Body of pancreas (tissue), 4 donors: ENCODE results near the gene FOXP3. TPM values are rescaled to one million over a fixed set of nuclear protein-coding genes. Genes with fewer than 3 reads are reported as not detected.

Experiments used
- ATAC-seq: fragments of 150-250 bp; one replicate; pipeline ENCODE4 v1.9.1; 2016
- DNase-seq, 4 donors: peaks; one replicate each; pipeline ENCODE4 v3.0.0-alpha.2; 2019
- H3K27ac ChIP-seq, 4 donors: fragments of 200-600 bp; sonication (generic); 1 replicate in 3 of 4; 2 replicates in 1 of 4; pipeline versions ENCODE4 v1.5.1 to v1.6.1; 2016 to 2019; ENCODE audit warnings: mild to moderate bottlenecking in 1 of 4, mixed read lengths in 1 of 4, moderate library complexity in 1 of 4
- H3K27me3 ChIP-seq, 2 donors: fragments of 200-600 bp; sonication (generic); one replicate each; pipeline ENCODE4 v1.6.0; 2016; ENCODE audit warnings: mild to moderate bottlenecking in 1 of 2
- H3K36me3 ChIP-seq, 2 donors: fragments of 200-600 bp; sonication (generic); replicated peaks in 1 of 2; 2 replicates each; pipeline ENCODE4 v1.5.1; 2016; ENCODE audit warnings: low read depth in 2 of 2; ENCODE audit not compliant: insufficient read depth in 1 of 2
- H3K4me1 ChIP-seq: fragments of 200-600 bp; sonication (generic); one replicate; pipeline ENCODE4 v1.6.0; 2016
- H3K4me3 ChIP-seq, 2 donors: fragments of 200-600 bp; sonication (generic); 1 replicate in 1 of 2; 2 replicates in 1 of 2; pipeline ENCODE4 v1.5.1; 2016 to 2019
- H3K9me3 ChIP-seq, 3 donors: fragments of 200-600 bp; sonication (generic); 1 replicate in 2 of 3; 2 replicates in 1 of 3; pipeline ENCODE4 v1.5.1; 2016
- CTCF ChIP-seq, 7 experiments: fragments of 450-650 bp in 4 of 7; fragments of 200-600 bp in 3 of 7; sonication (generic) in 3 of 7; IDR thresholded peaks; one replicate each; pipeline ENCODE4 v1.5.1; 2016 to 2019; ENCODE audit warnings: antibody characterized with exemption in 7 of 7
- POLR2A ChIP-seq, 3 donors: fragments of 450-650 bp; IDR thresholded peaks; one replicate each; pipeline ENCODE4 v1.6.1; 2016; ENCODE audit warnings: antibody characterized with exemption in 3 of 3, mild to moderate bottlenecking in 2 of 3
- whole genome bisulfite sequencing, 2 donors: methylation state at CpG; one replicate each; pipeline ENCODE4 v1.1.5; 2017; 5-methylcytosine and 5-hydroxymethylcytosine counted together
- intact Hi-C: fragments of 100-400 bp; cut with DNase I; formaldehyde crosslinking; loops from one replicate; pipeline ENCODE4 v1.15.1; 2023
- total RNA-seq, 2 donors: library from RNA; depleted of rRNA; stranded (reverse); fragments of >200 nt; gene quantifications; one replicate each; pipeline ENCODE4 v1.1.0, GENCODE V29; 2016

Gene FOXP3
- total RNA-seq, 2 donors from 2014 or later, result not detected

GRCh38 chrX:49257074-49257790 lies 7.3 kb downstream of the FOXP3 start:
- no peak overlapping the region for H3K27ac ChIP-seq
- WGBS, 2 donors, result 66% methylated on average over 8 of the region's 14 CpGs; no CpG with 5 or more reads in 1 of the 2 donors
- TF ChIP-seq POLR2A (IDR thresholded peaks at IDR 0.05) (no peak), CTCF (IDR thresholded peaks at IDR 0.05) (no peak)
- H3K36me3 ChIP-seq, result no peaks in the 10 kb centered on the region
- no peak overlapping the region for H3K4me3 ChIP-seq
- ATAC-seq (no peak), DNase-seq (no peak)
- H3K9me3 ChIP-seq, result no peaks in the 10 kb centered on the region
- intact Hi-C loops, result no loop called here
- H3K27me3 ChIP-seq, result no peaks in the 10 kb centered on the region
- H3K4me1 ChIP-seq, result no peaks in the 10 kb centered on the region

- intact Hi-C loops, result no loop called here
- Histone ChIP-seq H3K27me3 (no peaks in the 10 kb centered on the region), H3K27ac (no peak overlapping the region), H3K36me3 (no peaks in the 10 kb centered on the region), H3K4me1 (no peaks in the 10 kb centered on the region), H3K9me3 (no peaks in the 10 kb centered on the region), H3K4me3 (no peak overlapping the region)
- no peak for TF ChIP-seq POLR2A (IDR thresholded peaks at IDR 0.05)
- 55 to 67% methylated on average over 3 of the region's 9 CpGs for WGBS, 2 donors
- DNase-seq, result no peak
- no peak for ATAC-seq
These were observed 8.1 kb downstream of the FOXP3 start for GRCh38 chrX:49256268-49256995.

DNA sequence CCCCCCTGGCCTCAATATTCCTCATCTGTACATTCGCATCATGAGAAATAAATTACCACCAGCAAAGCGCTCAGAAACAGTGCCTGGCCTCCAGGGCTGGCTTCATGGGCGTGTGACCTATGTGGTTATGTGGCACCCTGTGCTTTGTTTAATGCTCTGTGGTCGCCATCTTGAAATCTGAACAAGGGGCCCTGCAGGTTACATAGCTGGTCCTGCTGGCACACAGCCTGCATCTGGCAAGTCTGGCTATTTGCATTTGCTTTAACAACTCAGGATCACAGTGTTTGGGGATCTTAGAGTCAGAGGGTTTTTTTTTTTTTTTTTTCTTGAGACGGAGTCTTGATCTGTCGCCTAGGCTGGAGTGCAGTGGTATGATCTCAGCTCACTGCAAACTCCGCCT lies 9.9 kb downstream of the FOXP3 start:
- Histone ChIP-seq H3K4me3 (no peak overlapping the region), H3K27ac (no peak overlapping the region), H3K36me3 (no peaks in the 10 kb centered on the region), H3K27me3 (no peaks in the 10 kb centered on the region), H3K4me1 (no peaks in the 10 kb centered on the region), H3K9me3 (no peaks in the 10 kb centered on the region)
- TF ChIP-seq CTCF (IDR thresholded peaks at IDR 0.05) (no peak), POLR2A (IDR thresholded peaks at IDR 0.05) (no peak)
- WGBS, 2 donors, result 75 to 86% methylated on average over 4 to 6 of the region's 7 CpGs
- intact Hi-C loops, result no loop called here
- ATAC-seq (no peak), DNase-seq (no peak)

- ATAC-seq (no peak), DNase-seq (no peak)
- H3K4me1 ChIP-seq, result no peaks in the 10 kb centered on the region
- no peak overlapping the region for H3K27ac ChIP-seq
- H3K4me3 ChIP-seq, result no peak overlapping the region
- H3K9me3 ChIP-seq, result no peaks in the 10 kb centered on the region
- intact Hi-C loops, result no loop called here
- whole genome bisulfite sequencing, 2 donors, result 92% methylated on average over 13 of the region's 13 CpGs; no CpG with 5 or more reads in 1 of the 2 donors
- TF ChIP-seq CTCF (IDR thresholded peaks at IDR 0.05) (no peak), POLR2A (IDR thresholded peaks at IDR 0.05) (no peak)
- H3K36me3 ChIP-seq, result no peaks in the 10 kb centered on the region
- H3K27me3 ChIP-seq, result no peaks in the 10 kb centered on the region
These were observed 13.2 kb downstream of the FOXP3 start for GRCh38 chrX:49251325-49251724.

DNA sequence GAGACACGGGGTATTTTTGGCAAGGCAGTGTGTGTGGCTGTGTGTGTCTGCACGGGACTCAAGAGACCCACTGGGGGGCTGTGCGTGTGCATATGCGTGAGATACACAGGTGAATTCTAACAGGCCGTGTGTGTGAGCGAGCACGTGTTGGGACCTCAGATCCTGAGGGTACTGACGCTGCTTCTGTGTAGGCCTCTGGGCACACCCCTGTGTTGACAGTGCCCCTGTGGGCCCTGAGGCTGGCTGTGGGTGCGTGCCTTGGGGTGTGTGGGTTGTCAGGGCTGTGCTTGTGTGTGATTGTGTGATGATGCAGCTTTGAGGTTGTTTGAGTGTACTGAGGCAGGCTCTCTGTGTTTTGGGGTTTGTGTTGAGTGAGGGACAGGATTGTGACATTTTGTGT lies 13.9 kb downstream of the FOXP3 start:
- Histone ChIP-seq H3K27me3 (no peaks in the 10 kb centered on the region), H3K4me1 (no peaks in the 10 kb centered on the region), H3K36me3 (no peaks in the 10 kb centered on the region), H3K27ac (no peak overlapping the region), H3K4me3 (no peak overlapping the region), H3K9me3 (no peaks in the 10 kb centered on the region)
- TF ChIP-seq POLR2A (IDR thresholded peaks at IDR 0.05) (no peak), CTCF (IDR thresholded peaks at IDR 0.05) (no peak)
- no peak for ATAC-seq
- no peak for DNase-seq
- intact Hi-C loops, result no loop called here
- whole genome bisulfite sequencing, 2 donors, result 80 to 94% methylated on average over 1 to 7 of the region's 9 CpGs
